DND-41 (cell line): ENCODE measurements around the gene PIGV.

Experiments
- ATAC-seq: fragments of 200-7000 bp; cut with Tn5 transposase; 3 replicates; pipeline ENCODE4 v1.9.1; 2021; ENCODE audit warnings: low read depth; ENCODE audit not compliant: insufficient read depth
- DNase-seq: peaks from one replicate; pipeline ENCODE4 v3.0.0-alpha.2; 2020
- H2AFZ ChIP-seq: 2 replicates; pipeline ENCODE4 v1.6.0; 2012; ENCODE audit warnings: low read depth, low read length
- H3K27ac ChIP-seq: 2 replicates; pipeline ENCODE4 v1.5.1; 2012; ENCODE audit warnings: low read length, inconsistent platforms
- H3K27me3 ChIP-seq: fragments of 200-600 bp; sonication (generic); 2 replicates; pipeline ENCODE4 v1.6.0; 2012; ENCODE audit warnings: low read length, mild to moderate bottlenecking, inconsistent platforms; ENCODE audit not compliant: insufficient read depth, poor library complexity
- H3K36me3 ChIP-seq: 2 replicates; pipeline ENCODE4 v1.5.1; 2012; ENCODE audit warnings: low read length, inconsistent platforms; ENCODE audit not compliant: insufficient read depth
- H3K4me1 ChIP-seq: 2 replicates; pipeline ENCODE4 v1.5.1; 2012; ENCODE audit warnings: mild to moderate bottlenecking, low read length; ENCODE audit not compliant: insufficient read depth
- H3K4me2 ChIP-seq: 2 replicates; pipeline ENCODE4 v1.6.0; 2012; ENCODE audit warnings: mild to moderate bottlenecking, moderate library complexity, low read length, inconsistent platforms; ENCODE audit not compliant: insufficient read depth
- H3K4me3 ChIP-seq, 2 experiments: fragments of 200-600 bp in 1 of 2; shearing (Covaris generic) in 1 of 2; 2 replicates each; pipeline ENCODE4 v1.5.1; 2012 to 2016; ENCODE audit warnings: inconsistent platforms in 2 of 2, low read length in 2 of 2, mild to moderate bottlenecking in 2 of 2, low read depth in 1 of 2, moderate library complexity in 1 of 2
- H3K79me2 ChIP-seq: 2 replicates; pipeline ENCODE4 v1.6.0; 2012; ENCODE audit warnings: low read length, inconsistent platforms; ENCODE audit not compliant: insufficient read depth
- H3K9ac ChIP-seq: 2 replicates; pipeline ENCODE4 v1.6.0; 2012; ENCODE audit warnings: low read depth, mild to moderate bottlenecking, inconsistent platforms, low read length, moderate library complexity
- H3K9me3 ChIP-seq: 2 replicates; pipeline ENCODE4 v1.5.1; 2012; ENCODE audit warnings: low read length, moderate library complexity, mild to moderate bottlenecking, inconsistent platforms; ENCODE audit not compliant: insufficient read depth, severe bottlenecking
- H4K20me1 ChIP-seq: 2 replicates; pipeline ENCODE4 v1.6.0; 2012; ENCODE audit warnings: low read length; ENCODE audit not compliant: insufficient read depth
- CTCF ChIP-seq: IDR thresholded peaks from 2 replicates; pipeline ENCODE4 v1.5.1; 2012; ENCODE audit warnings: borderline replicate concordance, low read length, moderate library complexity, mild to moderate bottlenecking; ENCODE audit not compliant: poor library complexity, severe bottlenecking; ENCODE audit errors: extremely low read depth
- EZH2 ChIP-seq: IDR thresholded peaks from 3 replicates; pipeline ENCODE4 v1.6.1; 2012; ENCODE audit warnings: borderline replicate concordance, low read depth, mild to moderate bottlenecking, moderate library complexity, low read length, inconsistent platforms; ENCODE audit not compliant: severe bottlenecking

PIGV gene

GRCh38 chr1:26787706-26788514 is at the start of gene PIGV:
TSS of gene PIGV (plus strand) at chr1:26787950. CDS start at chr1:26790816, 2,866 bp downstream.
- H3K9ac ChIP-seq: peak within 1 kb of the TSS; percentile 91
- H3K4me1 ChIP-seq: peaks cover 52% of the 10 kb centered on the region
- ATAC-seq (peak; percentile 76), DNase-seq (peak; percentile 89)
- H2AFZ ChIP-seq: peak within 1 kb of the TSS; percentile 77
- H3K4me2 ChIP-seq: peak within 1 kb of the TSS; percentile 91
- H3K4me3 ChIP-seq: peak within 1 kb of the TSS; percentile 70 to 76
- no peaks in the 10 kb centered on the region for H4K20me1 ChIP-seq
- TF ChIP-seq EZH2 (no peak), CTCF (no peak)
- peaks cover 9% of the 10 kb centered on the region for H3K79me2 ChIP-seq
- H3K9me3 ChIP-seq: no peaks in the 10 kb centered on the region
- peaks cover 2% of the 10 kb centered on the region; the same call in 1 of the 2 replicates for H3K36me3 ChIP-seq
- H3K27ac ChIP-seq: peak within 1 kb of the TSS; percentile 92
- H3K27me3 ChIP-seq: no peaks in the 10 kb centered on the region

- DNase-seq (no peak), ATAC-seq (no peak)
- Histone ChIP-seq H3K27ac (no peak overlapping the region), H3K36me3 (peaks cover 82% of the 10 kb centered on the region), H4K20me1 (peaks cover 44% of the 10 kb centered on the region), H3K9ac (no peak overlapping the region), H3K79me2 (peaks cover 77% of the 10 kb centered on the region), H3K4me1 (peaks cover 31% of the 10 kb centered on the region), H3K9me3 (no peaks in the 10 kb centered on the region), H3K27me3 (no peaks in the 10 kb centered on the region), H3K4me2 (no peak overlapping the region), H2AFZ (no peak overlapping the region), H3K4me3 (no peak overlapping the region)
- TF ChIP-seq EZH2: no peak
- no peak for TF ChIP-seq CTCF
Measured at GRCh38 chr1:26739329-26739914, 48.3 kb upstream of the PIGV start.

GRCh38 chr1:26740023-26740634 is 47.6 kb upstream of the PIGV start:
- TF ChIP-seq CTCF (no peak), EZH2 (no peak)
- H3K9ac ChIP-seq: no peak overlapping the region
- DNase-seq (no peak), ATAC-seq (no peak)
- H2AFZ ChIP-seq: no peak overlapping the region
- H3K4me3 ChIP-seq: no peak overlapping the region
- H3K4me1 ChIP-seq: peaks cover 35% of the 10 kb centered on the region
- H3K79me2 ChIP-seq: peaks cover 77% of the 10 kb centered on the region
- peaks cover 82% of the 10 kb centered on the region for H3K36me3 ChIP-seq
- H4K20me1 ChIP-seq: peaks cover 47% of the 10 kb centered on the region
- H3K27me3 ChIP-seq: no peaks in the 10 kb centered on the region
- H3K27ac ChIP-seq: no peak overlapping the region
- H3K9me3 ChIP-seq: no peaks in the 10 kb centered on the region
- H3K4me2 ChIP-seq: no peak overlapping the region
